Activated CD4-positive, alpha-beta T cell treated with anti-CD3 and anti-CD28 coated beads, Interleukin-2, Interleukin-4, amounts not matched to agents 100 ng/mL and 50 ng/mL, durations not matched to agents 16 hours and 8 hours (primary cell): Measurements from ENCODE around the gene HLA-DRA.
"Not testable (repeated sequence)": the region's sequence is repeated elsewhere in the genome, so short reads cannot be mapped to it uniquely, and the experiment has no call there.

ENCODE experiments used
- DNase-seq: peaks from one replicate; pipeline ENCODE4 v3.0.0-alpha.2; 2020; ENCODE audit warnings: low spot score

HLA-DRA gene

GRCh38 chr6:32431142-32431541 is 8.5 kb upstream of the HLA-DRA start:
- no peak for DNase-seq

GRCh38 chr6:32432050-32432450 is 7.6 kb upstream of the HLA-DRA start:
- DNase-seq, result peak; percentile 42

- DNase-seq, result not testable (repeated sequence)
Observed at GRCh38 chr6:32433950-32434349, 5.7 kb upstream of the HLA-DRA start.

GRCh38 chr6:32436186-32436585 is 3.5 kb upstream of the HLA-DRA start:
- no peak for DNase-seq

- peak; percentile 63 for DNase-seq
Observed at GRCh38 chr6:32436995-32437836, 2.5 kb upstream of the HLA-DRA start.

- no peak for DNase-seq
Observed at GRCh38 chr6:32439139-32439538, 548 bp upstream of the HLA-DRA start.

- no peak for DNase-seq
Observed at GRCh38 chr6:32442243-32442667, 2.6 kb downstream of the HLA-DRA start.

GRCh38 chr6:32442977-32443552 is 3.4 kb downstream of the HLA-DRA start:
- no peak for DNase-seq

- no peak for DNase-seq
Observed at GRCh38 chr6:32444433-32444832, 4.7 kb downstream of the HLA-DRA start.

- no peak for DNase-seq
Observed at GRCh38 chr6:32445321-32445854, 5.7 kb downstream of the HLA-DRA start.

- DNase-seq, result no peak
Observed at GRCh38 chr6:32447932-32448331, 8.2 kb downstream of the HLA-DRA start.

GRCh38 chr6:32449088-32449736 is 9.5 kb downstream of the HLA-DRA start:
- no peak for DNase-seq

GRCh38 chr6:32457054-32457453 is 17.4 kb downstream of the HLA-DRA start:
- DNase-seq, result no peak

GRCh38 chr6:32459781-32460424 is 20.2 kb downstream of the HLA-DRA start:
- no peak for DNase-seq

GRCh38 chr6:32460528-32460927 is 20.8 kb downstream of the HLA-DRA start:
- no peak for DNase-seq

GRCh38 chr6:32461493-32461892 is 21.8 kb downstream of the HLA-DRA start:
- DNase-seq, result no peak

- peak; percentile 76 for DNase-seq
Observed at GRCh38 chr6:32462609-32463008, 22.9 kb downstream of the HLA-DRA start.

- not testable (repeated sequence) for DNase-seq
Observed at GRCh38 chr6:32467743-32468503, 28.2 kb downstream of the HLA-DRA start.

GRCh38 chr6:32472781-32473375 is 33.2 kb downstream of the HLA-DRA start:
- no peak for DNase-seq

GRCh38 chr6:32473376-32474348 is 34.0 kb downstream of the HLA-DRA start:
- not testable (repeated sequence) for DNase-seq
